Measurements from ENCODE around the gene CENPE.
"Not testable (repeated sequence)": the region's sequence is repeated elsewhere in the genome, so short reads cannot be mapped to it uniquely, and the experiment has no call there.

The CENPE gene

GRCh38 chr4:103201253-103201652, 3.1 kb upstream of the CENPE start:
- Histone ChIP-seq H3K4me3 (no peak overlapping the region), H3K27ac (no peak overlapping the region)
- no peak for DNase-seq (ENCODE audit: low spot score)
- no peak for TF ChIP-seq CTCF (IDR thresholded peaks at IDR 0.05)

GRCh38 chr4:103199009-103199408, 866 bp upstream of the CENPE start:
- no peak overlapping the region for H3K27ac ChIP-seq
- no peak for TF ChIP-seq CTCF (IDR thresholded peaks at IDR 0.05)
- peak; percentile 61 for DNase-seq (ENCODE audit: low spot score)
- H3K4me3 ChIP-seq, result peak overlapping the region; percentile 80

- TF ChIP-seq CTCF (IDR thresholded peaks at IDR 0.05), result no peak
- DNase-seq (ENCODE audit: low spot score), result no peak
- peak overlapping the region in 1 of 2 donors; percentile 42 for H3K27ac ChIP-seq
- peak overlapping the region; percentile 80 for H3K4me3 ChIP-seq
These were observed 405 bp downstream of the CENPE start for GRCh38 chr4:103197765-103198110.

GRCh38 chr4:103193457-103193856, 4.7 kb downstream of the CENPE start:
- Histone ChIP-seq H3K4me3 (no peak overlapping the region), H3K27ac (no peak overlapping the region)
- no peak for TF ChIP-seq CTCF (IDR thresholded peaks at IDR 0.05)
- no peak for DNase-seq (ENCODE audit: low spot score)

GRCh38 chr4:103171006-103171405, 27.1 kb downstream of the CENPE start:
- no peak for DNase-seq (ENCODE audit: low spot score)
- Histone ChIP-seq H3K4me3 (no peak overlapping the region), H3K27ac (no peak overlapping the region)
- TF ChIP-seq CTCF (IDR thresholded peaks at IDR 0.05), result no peak

- H3K4me3 ChIP-seq; DNase-seq (ENCODE audit: low spot score): not testable (repeated sequence)
These were observed 28.4 kb downstream of the CENPE start for GRCh38 chr4:103169750-103170149.

GRCh38 chr4:103168993-103169392, 29.1 kb downstream of the CENPE start:
- Histone ChIP-seq H3K4me3 (no peak overlapping the region), H3K27ac (no peak overlapping the region)
- TF ChIP-seq CTCF (IDR thresholded peaks at IDR 0.05), result no peak
- no peak for DNase-seq (ENCODE audit: low spot score)

More at GRCh38 chr4:103169750-103170149, 28.4 kb downstream of the CENPE start:
- not testable (repeated sequence) for H3K27ac ChIP-seq

GRCh38 chr4:103162176-103162575, 36.0 kb downstream of the CENPE start:
- no peak overlapping the region for H3K4me3 ChIP-seq
- no peak for DNase-seq (ENCODE audit: low spot score)
- no peak overlapping the region for H3K27ac ChIP-seq
- TF ChIP-seq CTCF (IDR thresholded peaks at IDR 0.05), result no peak

Data from coronary artery (tissue), 2 donors.